Measurements from ENCODE around the gene TBCD.
A peak's percentile ranks its signal among the peaks of the same experiment; 100 is the strongest.

The TBCD gene

DNA sequence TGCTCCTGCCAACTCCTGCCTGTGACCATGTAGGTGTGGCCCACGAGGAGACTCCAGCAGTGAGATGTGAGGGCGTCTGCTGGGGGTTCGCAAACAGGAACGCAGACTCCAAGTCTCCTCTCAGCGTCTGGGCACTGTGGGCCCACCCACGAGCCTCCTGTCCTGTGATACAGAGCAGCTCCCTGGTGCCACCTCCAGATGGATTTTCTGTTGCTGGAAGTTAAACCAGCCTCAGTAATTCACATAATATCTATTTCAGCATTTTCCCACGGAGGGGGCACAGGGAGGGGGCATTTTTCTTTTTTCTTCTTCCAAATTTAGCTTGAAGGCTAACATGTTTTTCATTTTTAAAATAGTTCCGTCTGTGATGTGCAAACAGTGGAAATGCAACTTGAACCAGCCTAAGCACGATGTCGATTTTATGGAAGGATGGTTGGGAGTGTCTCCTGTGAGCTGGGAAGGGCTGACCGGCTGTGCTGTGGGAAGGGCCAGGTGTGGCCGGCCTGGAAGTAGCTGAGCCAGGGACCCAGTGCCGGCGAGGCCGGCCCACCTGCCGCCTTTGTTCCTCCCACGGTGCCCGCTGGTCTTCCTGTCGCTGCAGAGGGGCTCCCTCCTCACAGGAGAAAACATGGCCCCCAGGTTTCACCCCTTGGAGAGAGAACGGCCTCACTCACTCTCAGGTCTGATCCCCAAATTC lies 49.5 kb upstream of the TBCD start (continued):
- TF ChIP-seq, protein P1, sequence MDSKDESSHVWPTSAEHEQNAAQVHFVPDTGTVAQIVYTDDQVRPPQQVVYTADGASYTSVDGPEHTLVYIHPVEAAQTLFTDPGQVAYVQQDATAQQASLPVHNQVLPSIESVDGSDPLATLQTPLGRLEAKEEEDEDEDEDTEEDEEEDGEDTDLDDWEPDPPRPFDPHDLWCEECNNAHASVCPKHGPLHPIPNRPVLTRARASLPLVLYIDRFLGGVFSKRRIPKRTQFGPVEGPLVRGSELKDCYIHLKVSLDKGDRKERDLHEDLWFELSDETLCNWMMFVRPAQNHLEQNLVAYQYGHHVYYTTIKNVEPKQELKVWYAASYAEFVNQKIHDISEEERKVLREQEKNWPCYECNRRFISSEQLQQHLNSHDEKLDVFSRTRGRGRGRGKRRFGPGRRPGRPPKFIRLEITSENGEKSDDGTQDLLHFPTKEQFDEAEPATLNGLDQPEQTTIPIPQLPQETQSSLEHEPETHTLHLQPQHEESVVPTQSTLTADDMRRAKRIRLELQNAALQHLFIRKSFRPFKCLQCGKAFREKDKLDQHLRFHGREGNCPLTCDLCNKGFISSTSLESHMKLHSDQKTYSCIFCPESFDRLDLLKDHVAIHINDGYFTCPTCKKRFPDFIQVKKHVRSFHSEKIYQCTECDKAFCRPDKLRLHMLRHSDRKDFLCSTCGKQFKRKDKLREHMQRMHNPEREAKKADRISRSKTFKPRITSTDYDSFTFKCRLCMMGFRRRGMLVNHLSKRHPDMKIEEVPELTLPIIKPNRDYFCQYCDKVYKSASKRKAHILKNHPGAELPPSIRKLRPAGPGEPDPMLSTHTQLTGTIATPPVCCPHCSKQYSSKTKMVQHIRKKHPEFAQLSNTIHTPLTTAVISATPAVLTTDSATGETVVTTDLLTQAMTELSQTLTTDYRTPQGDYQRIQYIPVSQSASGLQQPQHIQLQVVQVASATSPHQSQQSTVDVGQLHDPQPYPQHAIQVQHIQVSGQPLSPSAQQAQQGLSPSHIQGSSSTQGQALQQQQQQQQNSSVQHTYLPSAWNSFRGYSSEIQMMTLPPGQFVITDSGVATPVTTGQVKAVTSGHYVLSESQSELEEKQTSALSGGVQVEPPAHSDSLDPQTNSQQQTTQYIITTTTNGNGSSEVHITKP (tag by site-specific recombination; IDR thresholded peaks at IDR 0.05) = no peak
- TF ChIP-seq ZNF311 (tag by site-specific recombination; IDR thresholded peaks at IDR 0.05; ENCODE audit: borderline replicate concordance) (no peak), ZBTB17 (tag by site-specific recombination; IDR thresholded peaks at IDR 0.05) (no peak), ZFP69B (tag by site-specific recombination; IDR thresholded peaks at IDR 0.05) (peak; percentile 68), ZBTB1 (tag by site-specific recombination; IDR thresholded peaks at IDR 0.05) (no peak), EGR2 (tag by site-specific recombination; IDR thresholded peaks at IDR 0.05; ENCODE audit: low read depth) (peak; percentile 80), HOXD13 (CRISPR knock-in tag; IDR thresholded peaks at IDR 0.05; ENCODE audit: borderline replicate concordance) (no peak), ZNF792 (tag by site-specific recombination; IDR thresholded peaks at IDR 0.05) (no peak), GLIS1 (tag by site-specific recombination; IDR thresholded peaks at IDR 0.05) (no peak), YY1 (tag by site-specific recombination; IDR thresholded peaks at IDR 0.05) (no peak), ZNF16 (tag by site-specific recombination; IDR thresholded peaks at IDR 0.05; ENCODE audit: low read depth) (no peak), ZNF544 (tag by site-specific recombination; IDR thresholded peaks at IDR 0.05) (no peak)
- TF ChIP-seq, protein P2, sequence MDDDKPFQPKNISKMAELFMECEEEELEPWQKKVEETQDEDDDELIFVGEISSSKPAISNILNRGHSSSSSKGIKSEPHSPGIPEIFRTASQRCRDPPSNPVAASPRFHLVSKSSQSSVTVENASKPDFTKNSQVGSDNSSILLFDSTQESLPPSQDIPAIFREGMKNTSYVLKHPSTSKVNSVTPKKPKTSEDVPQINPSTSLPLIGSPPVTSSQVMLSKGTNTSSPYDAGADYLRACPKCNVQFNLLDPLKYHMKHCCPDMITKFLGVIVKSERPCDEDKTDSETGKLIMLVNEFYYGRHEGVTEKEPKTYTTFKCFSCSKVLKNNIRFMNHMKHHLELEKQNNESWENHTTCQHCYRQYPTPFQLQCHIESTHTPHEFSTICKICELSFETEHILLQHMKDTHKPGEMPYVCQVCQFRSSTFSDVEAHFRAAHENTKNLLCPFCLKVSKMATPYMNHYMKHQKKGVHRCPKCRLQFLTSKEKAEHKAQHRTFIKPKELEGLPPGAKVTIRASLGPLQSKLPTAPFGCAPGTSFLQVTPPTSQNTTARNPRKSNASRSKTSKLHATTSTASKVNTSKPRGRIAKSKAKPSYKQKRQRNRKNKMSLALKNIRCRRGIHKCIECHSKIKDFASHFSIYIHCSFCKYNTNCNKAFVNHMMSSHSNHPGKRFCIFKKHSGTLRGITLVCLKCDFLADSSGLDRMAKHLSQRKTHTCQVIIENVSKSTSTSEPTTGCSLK (tag by site-specific recombination; IDR thresholded peaks at IDR 0.05) = no peak
- TF ChIP-seq, protein P3, sequence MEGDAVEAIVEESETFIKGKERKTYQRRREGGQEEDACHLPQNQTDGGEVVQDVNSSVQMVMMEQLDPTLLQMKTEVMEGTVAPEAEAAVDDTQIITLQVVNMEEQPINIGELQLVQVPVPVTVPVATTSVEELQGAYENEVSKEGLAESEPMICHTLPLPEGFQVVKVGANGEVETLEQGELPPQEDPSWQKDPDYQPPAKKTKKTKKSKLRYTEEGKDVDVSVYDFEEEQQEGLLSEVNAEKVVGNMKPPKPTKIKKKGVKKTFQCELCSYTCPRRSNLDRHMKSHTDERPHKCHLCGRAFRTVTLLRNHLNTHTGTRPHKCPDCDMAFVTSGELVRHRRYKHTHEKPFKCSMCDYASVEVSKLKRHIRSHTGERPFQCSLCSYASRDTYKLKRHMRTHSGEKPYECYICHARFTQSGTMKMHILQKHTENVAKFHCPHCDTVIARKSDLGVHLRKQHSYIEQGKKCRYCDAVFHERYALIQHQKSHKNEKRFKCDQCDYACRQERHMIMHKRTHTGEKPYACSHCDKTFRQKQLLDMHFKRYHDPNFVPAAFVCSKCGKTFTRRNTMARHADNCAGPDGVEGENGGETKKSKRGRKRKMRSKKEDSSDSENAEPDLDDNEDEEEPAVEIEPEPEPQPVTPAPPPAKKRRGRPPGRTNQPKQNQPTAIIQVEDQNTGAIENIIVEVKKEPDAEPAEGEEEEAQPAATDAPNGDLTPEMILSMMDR (tag by site-specific recombination; IDR thresholded peaks at IDR 0.05) = 0 out of 2 replicates have a peak, but pooled peaks have one; percentile 9
- TF ChIP-seq, protein P4, sequence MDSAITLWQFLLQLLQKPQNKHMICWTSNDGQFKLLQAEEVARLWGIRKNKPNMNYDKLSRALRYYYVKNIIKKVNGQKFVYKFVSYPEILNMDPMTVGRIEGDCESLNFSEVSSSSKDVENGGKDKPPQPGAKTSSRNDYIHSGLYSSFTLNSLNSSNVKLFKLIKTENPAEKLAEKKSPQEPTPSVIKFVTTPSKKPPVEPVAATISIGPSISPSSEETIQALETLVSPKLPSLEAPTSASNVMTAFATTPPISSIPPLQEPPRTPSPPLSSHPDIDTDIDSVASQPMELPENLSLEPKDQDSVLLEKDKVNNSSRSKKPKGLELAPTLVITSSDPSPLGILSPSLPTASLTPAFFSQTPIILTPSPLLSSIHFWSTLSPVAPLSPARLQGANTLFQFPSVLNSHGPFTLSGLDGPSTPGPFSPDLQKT (IDR thresholded peaks at IDR 0.05; ENCODE audit: borderline replicate concordance, low read depth, low read length) = no peak
- TF ChIP-seq, protein P5, sequence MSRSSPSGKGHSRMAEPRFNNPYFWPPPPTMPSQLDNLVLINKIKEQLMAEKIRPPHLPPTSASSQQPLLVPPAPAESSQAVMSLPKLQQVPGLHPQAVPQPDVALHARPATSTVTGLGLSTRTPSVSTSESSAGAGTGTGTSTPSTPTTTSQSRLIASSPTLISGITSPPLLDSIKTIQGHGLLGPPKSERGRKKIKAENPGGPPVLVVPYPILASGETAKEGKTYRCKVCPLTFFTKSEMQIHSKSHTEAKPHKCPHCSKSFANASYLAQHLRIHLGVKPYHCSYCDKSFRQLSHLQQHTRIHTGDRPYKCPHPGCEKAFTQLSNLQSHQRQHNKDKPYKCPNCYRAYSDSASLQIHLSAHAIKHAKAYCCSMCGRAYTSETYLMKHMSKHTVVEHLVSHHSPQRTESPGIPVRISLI (tag by site-specific recombination; IDR thresholded peaks at IDR 0.05) = no peak
- TF ChIP-seq, protein P6, sequence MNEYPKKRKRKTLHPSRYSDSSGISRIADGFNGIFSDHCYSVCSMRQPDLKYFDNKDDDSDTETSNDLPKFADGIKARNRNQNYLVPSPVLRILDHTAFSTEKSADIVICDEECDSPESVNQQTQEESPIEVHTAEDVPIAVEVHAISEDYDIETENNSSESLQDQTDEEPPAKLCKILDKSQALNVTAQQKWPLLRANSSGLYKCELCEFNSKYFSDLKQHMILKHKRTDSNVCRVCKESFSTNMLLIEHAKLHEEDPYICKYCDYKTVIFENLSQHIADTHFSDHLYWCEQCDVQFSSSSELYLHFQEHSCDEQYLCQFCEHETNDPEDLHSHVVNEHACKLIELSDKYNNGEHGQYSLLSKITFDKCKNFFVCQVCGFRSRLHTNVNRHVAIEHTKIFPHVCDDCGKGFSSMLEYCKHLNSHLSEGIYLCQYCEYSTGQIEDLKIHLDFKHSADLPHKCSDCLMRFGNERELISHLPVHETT (tag by site-specific recombination; IDR thresholded peaks at IDR 0.05) = no peak
- TF ChIP-seq, protein P7, sequence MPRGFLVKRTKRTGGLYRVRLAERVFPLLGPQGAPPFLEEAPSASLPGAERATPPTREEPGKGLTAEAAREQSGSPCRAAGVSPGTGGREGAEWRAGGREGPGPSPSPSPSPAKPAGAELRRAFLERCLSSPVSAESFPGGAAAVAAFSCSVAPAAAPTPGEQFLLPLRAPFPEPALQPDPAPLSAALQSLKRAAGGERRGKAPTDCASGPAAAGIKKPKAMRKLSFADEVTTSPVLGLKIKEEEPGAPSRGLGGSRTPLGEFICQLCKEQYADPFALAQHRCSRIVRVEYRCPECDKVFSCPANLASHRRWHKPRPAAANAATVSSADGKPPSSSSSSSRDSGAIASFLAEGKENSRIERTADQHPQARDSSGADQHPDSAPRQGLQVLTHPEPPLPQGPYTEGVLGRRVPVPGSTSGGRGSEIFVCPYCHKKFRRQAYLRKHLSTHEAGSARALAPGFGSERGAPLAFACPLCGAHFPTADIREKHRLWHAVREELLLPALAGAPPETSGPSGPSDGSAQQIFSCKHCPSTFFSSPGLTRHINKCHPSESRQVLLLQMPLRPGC (tag by site-specific recombination; IDR thresholded peaks at IDR 0.05) = no peak

Data from HEK293 (cell line).